GM21360 (cell line): ENCODE results near the gene C1QTNF12.

Experiments used
- ATAC-seq: cut with Tn5 transposase; IDR thresholded peaks from one replicate; pipeline ENCODE4 v1.9.1; 2021; ENCODE audit warnings: mild to moderate bottlenecking, moderate library complexity; ENCODE audit not compliant: unreplicated experiment

The C1QTNF12 gene

DNA sequence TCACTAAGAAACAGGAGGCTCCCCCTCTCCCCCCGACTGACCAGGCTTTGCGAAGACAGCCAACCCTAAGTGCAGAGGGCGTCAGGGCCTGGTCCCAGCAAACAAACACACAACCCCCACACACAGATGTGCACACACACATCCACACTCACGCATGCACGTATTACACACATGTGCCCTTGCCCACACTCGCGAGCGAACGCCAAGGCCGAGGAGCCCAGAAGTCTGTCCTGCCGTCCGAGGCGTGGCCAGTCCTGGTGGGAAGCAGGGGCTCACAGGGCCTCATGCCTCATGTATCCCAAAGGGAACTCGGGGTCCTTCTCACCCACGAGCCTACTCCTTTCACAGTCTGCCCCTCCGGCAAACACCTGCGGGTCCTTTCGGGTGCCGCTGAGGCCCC, 16.8 kb downstream of the C1QTNF12 start:
- ATAC-seq = no peak

DNA sequence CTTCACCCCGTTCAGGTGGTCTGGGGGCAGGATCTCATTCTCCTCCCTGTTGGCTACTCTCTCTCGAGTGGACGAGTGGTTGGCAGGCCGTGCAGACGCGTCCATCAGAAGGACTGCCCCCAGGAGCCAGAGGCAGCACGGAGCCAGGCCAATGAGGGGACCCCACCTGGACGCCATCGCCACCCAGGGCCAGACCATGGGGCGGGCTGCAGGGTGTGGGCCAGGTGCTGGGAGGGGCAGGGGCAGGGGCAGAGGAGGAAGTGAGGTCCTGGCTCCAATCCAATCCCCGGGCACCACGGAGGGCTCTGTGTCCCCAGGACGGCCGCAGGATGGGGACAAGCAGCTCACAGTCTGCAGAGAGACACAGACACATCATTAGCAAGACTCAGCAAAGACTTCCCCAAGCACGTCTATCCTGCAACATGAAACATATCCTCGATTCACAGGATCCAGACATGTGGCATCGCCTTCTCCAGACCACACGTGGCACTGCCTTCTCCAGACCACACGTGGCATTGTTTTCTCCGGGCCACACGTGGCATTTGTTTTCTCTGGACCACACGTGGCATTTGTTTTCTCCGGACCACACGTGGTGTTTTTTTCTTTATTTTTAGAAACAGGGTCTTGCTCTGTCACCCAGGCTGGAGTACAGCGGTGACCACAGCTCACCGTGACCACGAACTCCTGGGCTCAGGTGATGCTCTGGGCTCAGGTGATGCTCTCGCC, 17.8 kb downstream of the C1QTNF12 start:
- no peak for ATAC-seq

GRCh38 chr1:1228187-1228586, 18.3 kb downstream of the C1QTNF12 start:
- no peak for ATAC-seq

DNA sequence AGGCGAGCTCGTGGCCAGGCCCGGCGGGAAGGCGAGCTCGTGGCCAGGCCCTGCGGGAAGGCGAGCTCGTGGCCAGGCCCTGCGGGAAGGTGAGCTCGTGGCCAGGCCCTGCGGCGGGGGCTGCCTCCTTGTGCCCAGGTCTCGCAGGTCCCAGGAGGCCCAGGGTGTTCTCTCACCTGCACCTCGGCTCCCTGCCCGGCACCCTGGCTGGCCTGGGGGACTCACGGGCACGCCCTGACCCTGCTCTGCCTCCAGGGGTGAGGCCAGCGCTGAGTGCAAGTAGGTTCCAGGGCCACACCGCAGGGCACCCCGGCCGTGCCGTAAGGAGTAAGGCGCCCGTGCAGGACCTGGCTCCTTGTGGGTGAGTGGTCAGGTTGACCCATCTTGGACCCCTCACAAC, 19.1 kb downstream of the C1QTNF12 start:
- ATAC-seq = no peak

DNA sequence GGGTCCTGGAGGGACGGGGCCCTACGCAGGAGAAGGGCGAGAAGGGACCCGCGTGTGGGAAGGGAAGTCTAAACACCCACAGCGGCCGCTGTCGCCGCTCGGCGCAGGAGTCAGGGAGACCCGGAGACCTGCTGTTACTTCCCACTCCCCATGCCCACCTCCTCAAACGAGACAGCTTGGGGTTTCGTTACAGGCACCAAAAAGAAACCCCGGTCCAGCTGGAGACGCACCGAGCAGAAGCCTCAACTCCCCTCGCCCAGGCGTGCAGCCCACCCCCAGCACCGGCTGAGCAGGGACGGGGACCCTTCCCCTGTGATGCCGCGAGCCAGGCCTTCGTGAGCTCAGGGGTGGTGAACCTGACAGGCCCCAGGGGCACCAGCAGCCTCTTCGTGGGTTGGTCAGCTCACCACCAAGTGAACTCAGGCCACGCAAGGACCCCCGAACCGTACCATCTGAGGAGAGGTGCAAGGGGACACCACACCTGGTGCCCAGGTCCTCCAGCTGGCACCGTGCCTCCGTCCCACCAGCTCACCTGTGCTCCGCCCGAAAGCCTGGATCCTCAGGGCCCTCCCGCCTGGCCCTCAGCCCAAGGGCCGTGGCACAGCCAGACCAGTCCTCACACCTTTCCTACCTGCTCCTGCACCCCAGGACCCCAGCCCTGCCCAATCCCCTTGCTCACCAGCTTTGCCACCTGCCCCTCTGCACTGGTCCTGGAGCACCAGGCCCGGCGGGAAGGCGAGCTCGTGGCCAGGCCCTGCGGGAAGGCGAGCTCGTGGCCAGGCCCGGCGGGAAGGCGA, 19.8 kb downstream of the C1QTNF12 start:
- no peak for ATAC-seq

DNA sequence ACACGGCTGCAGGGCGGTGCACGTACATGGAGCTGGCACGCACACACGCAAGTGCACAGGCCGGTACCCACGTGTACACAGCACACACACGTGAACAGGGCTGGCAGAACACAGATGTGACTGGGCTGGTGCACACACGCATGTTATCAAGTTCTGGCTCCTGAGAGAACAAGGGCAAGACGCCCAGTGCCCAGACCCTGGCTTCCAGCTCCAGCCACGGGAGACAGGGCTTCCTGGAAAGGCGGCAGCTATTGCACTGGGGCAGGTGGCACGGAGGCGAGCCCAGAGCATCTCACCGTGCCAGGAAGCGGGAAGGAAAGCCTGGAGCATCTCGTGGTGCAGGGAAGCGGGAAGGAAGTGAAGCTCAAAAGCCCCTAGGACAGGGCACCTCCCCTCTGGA, 20.6 kb downstream of the C1QTNF12 start:
- no peak for ATAC-seq

DNA sequence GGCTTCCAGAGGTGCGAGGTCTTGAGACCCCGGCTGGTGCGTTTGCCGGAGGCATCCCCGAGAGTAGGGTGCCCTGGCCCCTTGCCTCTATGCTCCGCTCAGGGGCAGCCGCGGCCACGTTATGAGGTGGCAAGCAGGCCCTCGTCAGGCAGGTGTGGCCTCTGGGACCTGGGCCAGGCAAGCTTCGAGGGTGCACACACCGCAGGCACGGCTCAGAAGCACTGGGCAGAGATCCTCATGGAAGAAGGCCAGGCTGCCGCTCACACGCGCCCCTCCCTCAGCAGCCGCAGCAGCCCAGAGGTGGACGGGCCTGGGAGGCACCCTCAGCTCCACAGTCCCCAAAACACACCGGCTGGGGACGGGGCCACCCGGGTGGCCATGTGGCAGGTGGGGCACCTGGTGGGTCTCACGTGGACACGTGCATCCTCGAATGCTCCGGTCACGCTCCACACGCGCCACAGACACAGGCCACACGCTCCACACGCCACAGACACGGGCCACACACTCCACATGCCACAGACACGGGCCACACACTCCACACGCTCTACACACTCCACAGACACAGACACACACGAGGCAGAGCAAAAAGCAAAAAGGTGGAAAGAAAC, 21.2 kb downstream of the C1QTNF12 start:
- no peak for ATAC-seq

DNA sequence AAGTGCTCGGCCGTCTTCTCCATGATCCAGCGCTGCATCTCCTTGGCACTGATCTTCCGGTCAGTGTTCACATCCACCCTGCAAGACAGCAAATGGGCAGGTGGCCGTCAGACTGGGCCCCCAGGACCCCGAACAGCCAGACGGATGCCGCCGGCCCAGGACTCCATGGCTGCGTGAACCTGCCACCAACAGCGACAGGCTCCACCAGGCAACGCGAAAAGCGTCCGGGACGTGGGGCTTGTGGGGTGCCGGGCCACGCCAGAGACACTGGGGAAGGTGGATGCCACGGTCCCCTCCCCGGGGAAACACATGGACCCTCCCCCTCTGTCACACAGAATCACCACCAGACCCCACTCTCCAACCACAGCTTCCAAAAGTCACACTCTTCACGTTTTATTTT, 22.6 kb downstream of the C1QTNF12 start:
- no peak for ATAC-seq

DNA sequence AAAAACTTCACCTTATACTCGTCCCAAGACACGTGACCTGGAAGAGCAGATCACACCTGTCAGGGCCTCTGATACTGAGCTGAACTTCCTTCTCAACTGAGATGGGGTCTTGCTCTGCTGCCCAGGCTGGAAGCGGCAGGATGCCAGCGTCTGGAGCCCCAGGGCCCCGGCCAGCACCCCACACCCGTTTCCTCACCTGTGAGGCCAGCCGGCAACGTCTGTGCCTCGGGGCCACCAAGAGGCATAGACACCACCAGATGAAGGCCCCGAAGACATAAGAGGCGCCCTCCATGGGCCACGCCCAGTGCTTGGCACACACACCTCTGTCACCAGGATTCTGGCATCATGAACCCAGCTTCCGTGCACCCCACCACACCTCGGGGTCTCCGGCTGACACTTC, 23.2 kb downstream of the C1QTNF12 start:
- no peak for ATAC-seq

GRCh38 chr1:1222575-1223225, 23.8 kb downstream of the C1QTNF12 start:
- no peak for ATAC-seq

GRCh38 chr1:1221887-1222574, 24.5 kb downstream of the C1QTNF12 start:
- no peak for ATAC-seq

DNA sequence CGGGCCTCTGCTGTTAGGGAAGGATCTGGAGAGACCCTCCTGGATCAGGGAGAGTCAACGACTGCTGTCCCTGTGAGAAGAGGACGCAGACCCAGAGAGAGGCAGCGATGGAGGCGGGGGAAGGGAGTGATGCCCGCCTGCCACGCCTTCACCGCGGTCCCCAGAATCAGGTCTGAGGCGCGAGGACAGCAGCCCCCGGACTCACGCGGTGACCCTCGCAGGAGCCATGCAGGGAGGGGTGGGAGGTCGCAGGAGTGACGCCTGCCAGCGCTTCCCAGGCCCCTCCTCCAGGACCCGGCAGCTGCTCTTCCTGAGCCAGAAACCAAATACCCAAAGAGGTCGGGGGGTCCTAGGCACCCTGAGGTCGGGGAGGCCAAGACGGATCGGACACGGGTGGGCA, 26.3 kb downstream of the C1QTNF12 start:
- no peak for ATAC-seq

GRCh38 chr1:1219341-1219740, 27.2 kb downstream of the C1QTNF12 start:
- no peak for ATAC-seq

- ATAC-seq = no peak
These were observed 27.9 kb downstream of the C1QTNF12 start for GRCh38 chr1:1218524-1219200.

- ATAC-seq = no peak
These were observed 28.6 kb downstream of the C1QTNF12 start for GRCh38 chr1:1217621-1218523.

GRCh38 chr1:1216770-1217620, 29.5 kb downstream of the C1QTNF12 start:
- ATAC-seq = no peak

DNA sequence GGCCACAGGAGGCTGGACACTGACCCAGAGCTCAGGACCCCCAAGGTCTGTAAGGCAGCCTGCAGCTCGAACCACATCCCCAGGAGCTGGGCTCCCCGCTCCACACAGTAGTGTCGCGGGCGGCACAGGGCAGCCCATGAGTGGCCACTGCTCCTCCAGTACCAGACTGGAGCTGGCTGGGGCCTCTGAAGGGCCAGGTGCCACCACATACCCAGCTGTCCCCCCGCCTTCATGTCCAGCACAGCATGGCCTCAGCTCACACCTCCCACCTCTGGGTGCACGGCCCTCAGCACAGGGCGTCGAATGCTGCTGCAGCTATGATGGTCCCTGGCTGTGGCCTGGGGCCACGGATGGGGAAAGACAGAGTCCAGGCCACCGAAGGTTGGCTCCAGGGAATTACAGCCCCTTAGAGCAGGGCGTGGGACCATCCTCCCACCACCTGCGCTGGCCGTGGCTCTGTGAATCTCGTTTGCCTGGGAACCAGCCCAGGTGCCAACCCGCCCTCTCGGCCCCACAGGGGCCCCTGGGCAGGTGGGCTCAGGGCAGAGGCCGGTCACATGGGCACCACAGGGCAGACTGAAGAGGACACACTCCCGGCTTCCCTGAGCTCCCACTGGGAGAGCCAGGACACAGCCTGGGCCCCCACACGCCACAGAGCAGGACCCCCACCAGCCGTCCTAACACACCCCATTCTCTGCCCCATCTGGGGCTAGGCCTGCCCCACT, 30.5 kb downstream of the C1QTNF12 start:
- ATAC-seq = no peak
